Esophagus (tissue), 2 donors: ENCODE data around the gene ERN2. TPM values are rescaled to one million over a fixed set of nuclear protein-coding genes. Genes with fewer than 3 reads are reported as not detected.

Experiments
- H3K27ac ChIP-seq, 2 donors: one replicate each; pipeline ENCODE4 v1.5.1; 2013; ENCODE audit warnings: low read depth in 2 of 2, mild to moderate bottlenecking in 2 of 2, inconsistent platforms in 1 of 2, low read length in 1 of 2, moderate library complexity in 1 of 2
- H3K27me3 ChIP-seq, 2 donors: one replicate each; pipeline ENCODE4 v1.6.1; 2013; ENCODE audit warnings: low read length in 2 of 2, control low read depth in 1 of 2, mild to moderate bottlenecking in 1 of 2; ENCODE audit not compliant: insufficient read depth in 2 of 2, control insufficient read depth in 1 of 2
- H3K36me3 ChIP-seq, 2 donors: one replicate each; pipeline ENCODE4 v1.6.1; 2013; ENCODE audit warnings: low read length in 1 of 2; ENCODE audit not compliant: control insufficient read depth in 2 of 2, insufficient read depth in 2 of 2
- H3K4me1 ChIP-seq, 2 donors: one replicate each; pipeline ENCODE4 v1.6.1; 2013; ENCODE audit warnings: low read length in 1 of 2; ENCODE audit not compliant: control insufficient read depth in 2 of 2, insufficient read depth in 2 of 2
- H3K4me3 ChIP-seq, 2 donors: one replicate each; pipeline ENCODE4 v1.5.1; 2013; ENCODE audit warnings: low read length in 2 of 2, mild to moderate bottlenecking in 2 of 2, low read depth in 1 of 2, moderate library complexity in 1 of 2
- H3K9me3 ChIP-seq, 2 donors: one replicate each; pipeline ENCODE4 v1.6.1; 2013; ENCODE audit warnings: mild to moderate bottlenecking in 2 of 2, low read depth in 1 of 2, low read length in 1 of 2, moderate library complexity in 1 of 2; ENCODE audit not compliant: control insufficient read depth in 2 of 2, insufficient read depth in 1 of 2
- WGBS, 2 donors: extraction: QIAGEN DNeasy Blood & Tissue Kit; methylation state at CpG; one replicate each; pipeline ENCODE4 v1.1.7; 2013; 5-methylcytosine and 5-hydroxymethylcytosine counted together
- polyA plus RNA-seq, 2 donors: library from polyadenylated mRNA; stranded (reverse); fragments of 200-250 nt; gene quantifications; one replicate each; pipeline ENCODE4 v1.2.3, GENCODE V29; 2013
- donor health status: healthy with polysubstance abuse.
- donor health status: Bipolar disorder and iron deficiency.

Gene ERN2
- polyA plus RNA-seq, 2 donors = 0.20 to 0.40 TPM

DNA sequence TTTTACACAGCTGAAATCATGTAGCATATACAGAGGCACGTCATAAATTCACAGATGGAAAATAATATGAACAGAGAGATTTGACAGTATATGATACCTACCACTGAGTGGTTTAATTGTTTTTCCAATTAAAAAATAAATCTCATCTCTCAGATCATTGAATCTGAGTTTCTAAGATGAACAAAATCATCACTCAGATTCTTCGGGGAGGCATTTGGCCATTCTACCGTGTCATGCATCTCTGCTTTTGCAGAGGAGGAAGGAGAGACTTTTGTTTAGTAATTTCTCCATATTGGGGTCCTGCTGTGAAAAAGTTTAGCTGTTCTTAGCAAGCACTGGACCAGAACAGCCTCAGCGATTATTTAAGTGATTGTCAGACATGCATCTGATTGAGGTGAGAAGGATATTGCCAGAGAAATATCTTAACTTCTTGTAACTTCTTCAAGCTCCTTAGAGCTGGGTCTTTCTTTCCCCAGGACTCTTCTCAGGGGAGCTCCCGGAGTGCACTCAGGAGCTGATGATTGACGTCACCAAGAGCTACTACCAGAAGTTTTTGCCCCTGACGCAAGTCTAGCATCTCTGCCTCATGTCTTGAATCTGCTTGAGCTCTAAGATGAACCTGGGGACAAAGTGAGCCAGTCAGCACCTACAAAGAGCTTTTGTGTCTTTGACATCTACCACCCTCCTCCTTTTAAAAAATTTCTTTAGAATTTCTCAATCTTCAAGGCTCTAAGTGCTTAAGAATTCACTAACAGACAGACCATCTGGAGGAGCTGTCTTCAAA is 46.3 kb downstream of the ERN2 start:
- peaks cover 22 to 33% of the 10 kb centered on the region in 2 donors for H3K36me3 ChIP-seq
- no peaks in the 10 kb centered on the region for H3K9me3 ChIP-seq
- no peaks in the 10 kb centered on the region for H3K27me3 ChIP-seq
- no peaks in the 10 kb centered on the region for H3K4me1 ChIP-seq
- WGBS, 2 donors = 91 to 95% methylated on average over 7 of the region's 7 CpGs
- no peak overlapping the region for H3K27ac ChIP-seq
- no peak overlapping the region for H3K4me3 ChIP-seq

DNA sequence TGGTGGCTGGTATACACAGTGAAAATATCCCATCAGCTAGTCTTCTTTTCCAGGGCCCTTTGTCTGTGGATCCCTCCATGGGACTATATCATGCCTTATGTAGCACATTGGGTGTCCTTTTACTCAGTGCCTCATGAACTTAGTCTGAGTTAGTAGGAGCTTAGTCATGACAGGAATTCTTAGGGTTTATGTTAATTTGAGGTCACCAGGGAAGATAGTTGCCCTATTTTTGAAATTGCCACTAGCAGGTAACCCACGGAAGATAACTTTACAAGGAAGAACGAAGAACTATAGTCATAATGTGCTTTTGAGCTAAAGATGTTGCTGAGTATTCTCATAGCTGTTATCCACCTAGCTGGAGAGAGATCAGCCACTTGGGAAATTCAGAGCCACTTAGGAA is 49.1 kb downstream of the ERN2 start:
- Histone ChIP-seq H3K36me3 (peaks cover 12 to 33% of the 10 kb centered on the region in 2 donors), H3K27me3 (no peaks in the 10 kb centered on the region), H3K4me1 (no peaks in the 10 kb centered on the region), H3K4me3 (no peak overlapping the region), H3K27ac (no peak overlapping the region), H3K9me3 (no peaks in the 10 kb centered on the region)
- WGBS, 2 donors = 86 to 87% methylated on average over 2 of the region's 2 CpGs

DNA sequence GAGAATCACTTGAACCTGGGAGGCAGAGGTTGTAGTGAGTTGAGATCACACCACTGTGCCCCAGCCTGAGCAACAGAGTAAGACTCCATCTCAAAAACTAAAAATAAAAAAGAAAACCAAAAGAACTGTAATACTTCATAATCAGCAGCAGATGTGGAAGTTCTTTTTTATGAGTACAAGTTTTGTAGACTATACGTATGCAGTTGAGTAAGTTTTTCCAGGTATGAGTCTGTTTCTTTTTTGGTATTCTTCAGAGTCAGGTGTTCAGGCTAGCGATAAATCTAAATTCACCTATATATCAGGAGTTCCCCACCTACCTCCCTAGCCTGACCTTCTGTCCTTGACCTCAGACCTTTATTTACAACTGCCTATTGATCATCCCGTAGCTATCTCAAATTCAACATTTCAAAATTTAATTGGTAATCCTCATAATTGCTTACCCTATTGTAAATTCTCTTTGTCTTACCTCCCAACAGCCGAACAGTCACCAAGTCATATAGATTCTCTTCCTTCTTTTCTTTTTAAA is 61.0 kb downstream of the ERN2 start:
- Histone ChIP-seq H3K36me3 (no peaks in the 10 kb centered on the region), H3K4me1 (no peaks in the 10 kb centered on the region), H3K27ac (no peak overlapping the region), H3K9me3 (no peaks in the 10 kb centered on the region), H3K27me3 (no peaks in the 10 kb centered on the region), H3K4me3 (no peak overlapping the region)
- WGBS, 2 donors = 91 to 96% methylated on average over 4 of the region's 4 CpGs

DNA sequence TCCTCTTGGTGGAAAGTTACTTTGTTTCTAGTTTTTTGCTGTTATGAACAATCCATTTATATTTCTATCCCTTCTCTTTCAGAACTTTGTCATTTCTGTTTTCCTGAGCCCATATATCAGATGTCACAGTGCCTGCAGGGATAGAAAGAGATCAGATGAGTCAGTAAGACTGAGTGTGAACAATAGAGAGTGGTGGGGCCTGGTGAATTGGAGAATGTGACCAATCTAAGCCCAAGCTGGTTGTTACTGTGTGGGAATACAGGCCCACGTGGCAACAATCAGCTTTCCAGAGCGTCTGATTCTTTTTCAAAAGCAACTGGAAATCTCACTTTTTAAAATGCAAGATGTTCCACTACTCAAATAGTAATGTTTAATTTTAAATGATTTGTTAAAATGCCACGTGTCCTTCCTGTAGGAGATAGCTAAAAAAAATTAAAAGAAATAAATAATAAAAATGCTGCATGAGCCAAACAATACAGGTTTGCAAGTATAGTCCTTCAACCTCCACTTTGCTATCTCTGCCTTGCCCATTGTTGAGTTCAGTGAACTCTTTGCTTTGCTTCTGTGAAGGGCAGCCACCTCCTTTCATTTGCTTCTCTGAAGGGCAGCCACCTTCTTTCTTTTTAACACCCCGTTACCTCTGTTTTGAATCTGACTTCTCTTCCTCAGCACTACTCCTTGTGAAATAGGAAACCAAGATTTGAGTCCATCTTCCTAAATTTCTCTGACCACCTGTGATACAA is 62.2 kb downstream of the ERN2 start:
- Histone ChIP-seq H3K4me1 (no peaks in the 10 kb centered on the region), H3K27ac (no peak overlapping the region), H3K4me3 (no peak overlapping the region), H3K36me3 (no peaks in the 10 kb centered on the region), H3K27me3 (no peaks in the 10 kb centered on the region), H3K9me3 (no peaks in the 10 kb centered on the region)
- WGBS, 2 donors = 81 to 85% methylated on average over 4 of the region's 4 CpGs

DNA sequence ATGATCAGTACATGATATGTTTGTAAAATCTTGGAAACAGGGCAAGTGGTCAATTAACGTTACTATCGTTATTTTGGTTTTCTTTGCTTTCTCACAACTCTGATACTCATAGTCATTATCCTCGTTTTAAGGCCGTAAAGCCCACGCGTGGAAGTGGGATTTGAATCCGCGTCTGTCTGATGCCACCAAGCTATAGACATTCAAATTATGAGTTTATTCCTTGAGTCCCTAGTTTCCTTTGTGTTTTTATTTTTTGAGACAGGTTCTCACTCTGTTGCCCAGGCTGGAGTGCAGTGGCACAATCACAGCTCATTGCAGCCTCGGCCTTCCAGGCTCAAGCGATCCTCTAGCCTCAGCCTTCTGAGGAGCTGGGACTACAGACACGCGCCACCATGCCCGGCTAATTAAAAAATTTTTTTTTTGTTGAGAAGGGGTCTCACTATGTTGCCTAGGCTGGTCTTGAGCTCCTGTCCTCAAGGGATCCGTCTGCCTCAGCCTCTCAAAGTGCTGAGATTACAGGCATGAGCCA is 70.7 kb downstream of the ERN2 start:
- peak overlapping the region; percentile 80 to 92 for H3K4me3 ChIP-seq
- H3K27me3 ChIP-seq = no peaks in the 10 kb centered on the region
- H3K27ac ChIP-seq = no peak overlapping the region
- no peaks in the 10 kb centered on the region for H3K9me3 ChIP-seq
- WGBS, 2 donors = 70 to 75% methylated on average over 14 of the region's 14 CpGs
- H3K4me1 ChIP-seq = peaks cover 3 to 10% of the 10 kb centered on the region in 2 donors
- H3K36me3 ChIP-seq = peaks cover 0 to 2% of the 10 kb centered on the region in 2 donors

DNA sequence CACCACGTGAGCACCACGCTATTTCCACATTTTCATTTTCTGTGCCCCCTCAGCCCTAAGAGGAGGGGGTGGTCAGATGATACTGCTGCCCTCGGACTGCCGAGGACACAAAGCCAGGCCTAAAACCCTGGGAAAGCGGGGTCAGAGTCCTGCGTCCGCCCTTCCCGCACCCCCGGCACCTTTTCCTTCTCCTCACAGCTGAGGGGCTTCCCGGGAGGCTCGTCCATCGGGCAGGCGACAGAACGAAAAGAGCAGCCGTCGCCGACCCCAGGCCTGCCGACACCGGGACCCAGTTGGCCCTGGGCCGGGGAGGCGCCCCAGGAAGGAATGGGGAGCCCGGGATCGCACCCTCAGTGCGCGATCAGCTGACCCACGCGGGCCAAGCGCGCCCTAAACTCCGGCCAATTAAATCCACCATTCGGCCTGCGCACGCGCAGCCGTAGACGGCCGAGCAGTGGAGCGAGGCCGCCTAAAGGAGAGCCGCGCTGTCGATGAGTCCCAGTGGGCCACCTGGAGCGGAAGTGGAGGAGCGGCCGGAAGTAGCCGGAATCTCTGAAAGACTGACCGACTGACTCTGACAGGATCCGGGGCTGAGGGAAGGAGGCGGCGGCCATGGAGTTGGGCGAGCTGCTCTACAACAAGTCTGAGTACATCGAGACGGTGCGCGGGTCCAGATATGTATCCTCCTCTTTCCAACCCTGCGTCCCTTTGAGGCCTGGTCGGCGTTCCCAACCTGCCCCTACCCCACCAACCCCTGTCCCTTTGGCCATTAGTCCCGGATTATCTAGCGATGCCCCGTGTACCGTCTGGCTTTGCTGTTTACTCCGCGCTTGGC is 71.9 kb downstream of the ERN2 start, which contains the start of the genes DCTN5 and PALB2:
Gene DCTN5 (plus strand): TSS at position 536 of the 835 bp plus-strand sequence. CDS start 77 bp downstream, at position 613.
Gene PALB2 (minus strand): TSS at position 380 of the 835 bp plus-strand sequence. CDS start 153 bp downstream, at position 227.
- Histone ChIP-seq H3K27ac (peak within 1 kb of the TSS; percentile 83 to 85), H3K4me1 (peaks cover 3 to 10% of the 10 kb centered on the region in 2 donors), H3K9me3 (no peaks in the 10 kb centered on the region), H3K27me3 (no peaks in the 10 kb centered on the region), H3K36me3 (peaks cover 0 to 3% of the 10 kb centered on the region in 2 donors), H3K4me3 (peak within 1 kb of the TSS; percentile 80 to 92)
- WGBS, 2 donors = 0% methylated on average over 64 of the region's 64 CpGs

DNA sequence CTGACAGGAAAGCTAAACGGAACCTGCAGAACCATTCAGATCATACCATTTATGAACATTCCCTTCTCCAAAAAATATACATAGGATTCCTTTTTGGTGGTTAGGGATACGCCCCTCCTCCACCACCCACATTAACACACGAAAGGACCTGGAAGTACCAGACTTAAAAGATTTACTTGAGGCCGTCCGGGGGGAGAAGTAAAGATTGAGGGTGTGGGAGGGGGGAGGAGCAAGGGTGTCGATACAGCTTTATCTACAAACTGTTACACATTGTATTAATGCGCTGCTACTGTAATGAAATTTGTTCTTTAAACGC is 72.4 kb downstream of the ERN2 start:
- Histone ChIP-seq H3K4me1 (peaks cover 3 to 10% of the 10 kb centered on the region in 2 donors), H3K36me3 (peaks cover 0 to 4% of the 10 kb centered on the region in 2 donors), H3K27me3 (no peaks in the 10 kb centered on the region), H3K27ac (peak overlapping the region; percentile 83), H3K4me3 (peak overlapping the region; percentile 80 to 92), H3K9me3 (no peaks in the 10 kb centered on the region)
- 0% methylated on average over 8 of the region's 8 CpGs for WGBS, 2 donors
